T-helper 22 cell (primary cell): ENCODE data around the gene LGR4.

ENCODE experiments used
- DNase-seq: peaks from one replicate; pipeline ENCODE4 v3.0.0-alpha.2; 2020; ENCODE audit warnings: low read depth

LGR4 gene

GRCh38 chr11:27427183-27427980, 45.2 kb downstream of the LGR4 start:
- no peak for DNase-seq

GRCh38 chr11:27425814-27426213, 46.8 kb downstream of the LGR4 start:
- DNase-seq, result no peak

GRCh38 chr11:27423125-27423524, 49.5 kb downstream of the LGR4 start:
- no peak for DNase-seq

GRCh38 chr11:27421819-27422494, 50.6 kb downstream of the LGR4 start:
- no peak for DNase-seq

GRCh38 chr11:27420722-27421572, 51.6 kb downstream of the LGR4 start:
- no peak for DNase-seq

GRCh38 chr11:27420217-27420616, 52.4 kb downstream of the LGR4 start:
- DNase-seq, result no peak

- DNase-seq, result no peak
Measured at GRCh38 chr11:27418356-27418755, 54.2 kb downstream of the LGR4 start.

GRCh38 chr11:27416568-27417176, 55.9 kb downstream of the LGR4 start:
- no peak for DNase-seq

- DNase-seq, result no peak
Measured at GRCh38 chr11:27414644-27415043, 57.9 kb downstream of the LGR4 start.

GRCh38 chr11:27413218-27413617, 59.4 kb downstream of the LGR4 start:
- DNase-seq, result no peak

GRCh38 chr11:27412192-27412691, 60.3 kb downstream of the LGR4 start:
- DNase-seq, result no peak

- DNase-seq, result no peak
Measured at GRCh38 chr11:27411328-27411727, 61.3 kb downstream of the LGR4 start.

- no peak for DNase-seq
Measured at GRCh38 chr11:27410272-27410671, 62.3 kb downstream of the LGR4 start.

- no peak for DNase-seq
Measured at GRCh38 chr11:27409742-27410141, 62.8 kb downstream of the LGR4 start.

- DNase-seq, result no peak
Measured at GRCh38 chr11:27409049-27409448, 63.5 kb downstream of the LGR4 start.

- DNase-seq, result no peak
Measured at GRCh38 chr11:27408246-27408800, 64.3 kb downstream of the LGR4 start.

- no peak for DNase-seq
Measured at GRCh38 chr11:27406498-27407354, 65.9 kb downstream of the LGR4 start.

GRCh38 chr11:27405134-27405533, 67.5 kb downstream of the LGR4 start:
- no peak for DNase-seq

- no peak for DNase-seq
Measured at GRCh38 chr11:27404427-27404826, 68.2 kb downstream of the LGR4 start.

GRCh38 chr11:27403195-27403594, 69.4 kb downstream of the LGR4 start:
- DNase-seq, result no peak

GRCh38 chr11:27402450-27402849, 70.1 kb downstream of the LGR4 start:
- no peak for DNase-seq
